ENCODE results near the gene AMOTL2. TPM values are rescaled to one million over a fixed set of nuclear protein-coding genes. Genes with fewer than 3 reads are reported as not detected.

Gene AMOTL2
- total and polyA plus RNA-seq, 2 experiments from 2014 or later: 17.9 to 102 TPM

DNA sequence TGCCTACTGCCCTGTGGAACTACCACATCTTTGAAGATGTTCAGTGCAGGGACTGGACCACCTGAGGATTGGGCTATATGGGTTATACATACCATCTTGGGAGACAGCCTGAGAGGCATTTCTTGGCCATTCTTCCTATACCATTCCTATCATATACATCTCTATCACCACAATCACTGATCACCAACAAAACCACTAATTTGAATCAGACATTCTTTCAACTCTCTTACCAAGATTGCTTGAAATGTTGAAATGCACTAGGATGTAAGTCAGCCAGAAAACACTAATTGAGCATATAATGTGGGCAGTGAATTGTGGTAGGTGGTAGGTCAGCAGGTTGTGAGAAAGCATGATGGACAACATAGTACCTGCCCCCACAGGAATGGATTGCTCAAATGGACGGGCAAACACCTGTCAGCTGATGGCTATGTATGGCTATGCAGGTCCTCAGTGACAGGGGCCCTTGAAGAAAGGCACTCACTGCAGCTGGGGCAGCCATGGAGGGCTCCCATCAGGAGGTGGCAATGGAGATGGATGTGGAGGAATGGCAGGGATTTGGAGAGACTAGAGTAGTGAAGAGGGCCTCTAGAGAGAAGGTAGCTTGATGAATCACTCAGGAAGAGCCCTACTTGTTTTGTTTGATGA lies 49.1 kb downstream of the AMOTL2 start (continued):
- TF ChIP-seq, protein P1, sequence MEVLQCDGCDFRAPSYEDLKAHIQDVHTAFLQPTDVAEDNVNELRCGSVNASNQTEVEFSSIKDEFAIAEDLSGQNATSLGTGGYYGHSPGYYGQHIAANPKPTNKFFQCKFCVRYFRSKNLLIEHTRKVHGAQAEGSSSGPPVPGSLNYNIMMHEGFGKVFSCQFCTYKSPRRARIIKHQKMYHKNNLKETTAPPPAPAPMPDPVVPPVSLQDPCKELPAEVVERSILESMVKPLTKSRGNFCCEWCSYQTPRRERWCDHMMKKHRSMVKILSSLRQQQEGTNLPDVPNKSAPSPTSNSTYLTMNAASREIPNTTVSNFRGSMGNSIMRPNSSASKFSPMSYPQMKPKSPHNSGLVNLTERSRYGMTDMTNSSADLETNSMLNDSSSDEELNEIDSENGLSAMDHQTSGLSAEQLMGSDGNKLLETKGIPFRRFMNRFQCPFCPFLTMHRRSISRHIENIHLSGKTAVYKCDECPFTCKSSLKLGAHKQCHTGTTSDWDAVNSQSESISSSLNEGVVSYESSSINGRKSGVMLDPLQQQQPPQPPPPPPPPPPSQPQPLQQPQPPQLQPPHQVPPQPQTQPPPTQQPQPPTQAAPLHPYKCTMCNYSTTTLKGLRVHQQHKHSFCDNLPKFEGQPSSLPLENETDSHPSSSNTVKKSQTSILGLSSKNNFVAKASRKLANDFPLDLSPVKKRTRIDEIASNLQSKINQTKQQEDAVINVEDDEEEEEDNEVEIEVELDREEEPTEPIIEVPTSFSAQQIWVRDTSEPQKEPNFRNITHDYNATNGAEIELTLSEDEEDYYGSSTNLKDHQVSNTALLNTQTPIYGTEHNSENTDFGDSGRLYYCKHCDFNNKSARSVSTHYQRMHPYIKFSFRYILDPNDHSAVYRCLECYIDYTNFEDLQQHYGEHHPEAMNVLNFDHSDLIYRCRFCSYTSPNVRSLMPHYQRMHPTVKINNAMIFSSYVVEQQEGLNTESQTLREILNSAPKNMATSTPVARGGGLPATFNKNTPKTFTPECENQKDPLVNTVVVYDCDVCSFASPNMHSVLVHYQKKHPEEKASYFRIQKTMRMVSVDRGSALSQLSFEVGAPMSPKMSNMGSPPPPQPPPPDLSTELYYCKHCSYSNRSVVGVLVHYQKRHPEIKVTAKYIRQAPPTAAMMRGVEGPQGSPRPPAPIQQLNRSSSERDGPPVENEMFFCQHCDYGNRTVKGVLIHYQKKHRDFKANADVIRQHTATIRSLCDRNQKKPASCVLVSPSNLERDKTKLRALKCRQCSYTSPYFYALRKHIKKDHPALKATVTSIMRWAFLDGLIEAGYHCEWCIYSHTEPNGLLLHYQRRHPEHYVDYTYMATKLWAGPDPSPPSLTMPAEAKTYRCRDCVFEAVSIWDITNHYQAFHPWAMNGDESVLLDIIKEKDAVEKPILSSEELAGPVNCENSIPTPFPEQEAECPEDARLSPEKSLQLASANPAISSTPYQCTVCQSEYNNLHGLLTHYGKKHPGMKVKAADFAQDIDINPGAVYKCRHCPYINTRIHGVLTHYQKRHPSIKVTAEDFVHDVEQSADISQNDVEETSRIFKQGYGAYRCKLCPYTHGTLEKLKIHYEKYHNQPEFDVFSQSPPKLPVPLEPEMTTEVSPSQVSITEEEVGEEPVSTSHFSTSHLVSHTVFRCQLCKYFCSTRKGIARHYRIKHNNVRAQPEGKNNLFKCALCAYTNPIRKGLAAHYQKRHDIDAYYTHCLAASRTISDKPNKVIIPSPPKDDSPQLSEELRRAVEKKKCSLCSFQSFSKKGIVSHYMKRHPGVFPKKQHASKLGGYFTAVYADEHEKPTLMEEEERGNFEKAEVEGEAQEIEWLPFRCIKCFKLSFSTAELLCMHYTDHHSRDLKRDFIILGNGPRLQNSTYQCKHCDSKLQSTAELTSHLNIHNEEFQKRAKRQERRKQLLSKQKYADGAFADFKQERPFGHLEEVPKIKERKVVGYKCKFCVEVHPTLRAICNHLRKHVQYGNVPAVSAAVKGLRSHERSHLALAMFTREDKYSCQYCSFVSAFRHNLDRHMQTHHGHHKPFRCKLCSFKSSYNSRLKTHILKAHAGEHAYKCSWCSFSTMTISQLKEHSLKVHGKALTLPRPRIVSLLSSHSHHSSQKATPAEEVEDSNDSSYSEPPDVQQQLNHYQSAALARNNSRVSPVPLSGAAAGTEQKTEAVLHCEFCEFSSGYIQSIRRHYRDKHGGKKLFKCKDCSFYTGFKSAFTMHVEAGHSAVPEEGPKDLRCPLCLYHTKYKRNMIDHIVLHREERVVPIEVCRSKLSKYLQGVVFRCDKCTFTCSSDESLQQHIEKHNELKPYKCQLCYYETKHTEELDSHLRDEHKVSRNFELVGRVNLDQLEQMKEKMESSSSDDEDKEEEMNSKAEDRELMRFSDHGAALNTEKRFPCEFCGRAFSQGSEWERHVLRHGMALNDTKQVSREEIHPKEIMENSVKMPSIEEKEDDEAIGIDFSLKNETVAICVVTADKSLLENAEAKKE (CRISPR knock-in tag; IDR thresholded peaks at IDR 0.05): no peak
- no peak for TF ChIP-seq NANOG (IDR thresholded peaks at IDR 0.05; ENCODE audit: borderline replicate concordance)
- TF ChIP-seq ZNF114 (CRISPR knock-in tag; IDR thresholded peaks at IDR 0.05): no peak
- no peak for TF ChIP-seq EZH2 (IDR thresholded peaks at IDR 0.05; ENCODE audit: low read depth, unreplicated experiment)
- TF ChIP-seq ZNF331 (CRISPR knock-in tag; IDR thresholded peaks at IDR 0.05; ENCODE audit: low read depth): no peak
- TF ChIP-seq POLR2AphosphoS5 (IDR thresholded peaks at IDR 0.05; ENCODE audit: low read depth): no peak

DNA sequence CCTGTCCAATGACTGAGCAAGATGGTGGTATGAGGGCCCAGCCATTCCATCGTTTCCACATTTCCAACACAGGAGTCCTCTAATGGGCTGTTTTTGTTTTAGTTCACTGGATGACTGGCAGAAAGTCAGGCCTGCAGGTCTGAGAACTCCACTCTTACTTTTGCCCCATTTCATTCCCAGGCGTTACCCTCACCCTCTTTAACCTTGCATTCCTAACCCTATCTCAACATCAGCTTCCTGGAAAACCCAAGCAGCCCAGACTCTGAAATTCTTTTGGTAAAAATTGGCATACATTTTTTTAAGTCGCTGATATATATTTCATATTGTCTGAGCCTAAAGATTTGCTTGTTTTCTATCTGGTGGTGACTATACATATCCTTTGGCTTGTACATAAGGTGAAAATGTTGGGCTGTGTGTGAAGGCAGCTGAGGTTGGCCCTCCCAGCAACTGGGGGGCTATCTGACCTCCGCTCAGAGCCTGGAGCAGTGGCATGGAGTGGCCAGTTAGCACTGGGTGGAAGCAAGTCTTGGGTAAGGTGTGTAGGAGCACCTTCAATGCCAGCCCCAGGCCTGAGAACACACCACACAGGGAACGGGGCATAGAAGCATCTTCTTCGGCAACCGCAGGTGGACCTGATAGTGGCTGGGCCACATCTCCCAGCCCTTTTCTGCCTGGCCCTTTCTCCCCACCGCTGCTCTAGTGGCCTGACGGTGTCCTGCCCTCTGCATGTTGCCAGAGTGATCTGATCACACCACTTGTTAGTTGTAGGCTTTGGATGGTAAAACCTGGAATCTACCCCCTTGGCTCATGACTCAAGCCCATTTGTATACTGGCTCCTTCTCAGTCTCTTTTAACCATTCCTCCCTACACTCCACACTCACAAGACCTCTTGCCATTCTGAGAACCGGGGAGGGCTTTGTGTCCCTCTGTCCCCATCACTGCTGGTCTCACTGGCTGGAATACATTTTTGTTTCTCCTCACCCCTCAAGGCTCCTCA lies 50.0 kb downstream of the AMOTL2 start:
- Histone ChIP-seq H3K4me3 (no peak overlapping the region), H2AFZ (no peak overlapping the region), H4K20me1 (replicated peaks; ENCODE audit: insufficient read depth) (no peaks in the 10 kb centered on the region), H3K79me2 (replicated peaks; ENCODE audit: insufficient read depth) (no peaks in the 10 kb centered on the region), H3F3A (replicated peaks; ENCODE audit: low read depth) (0 out of 2 replicates have a peak, but pooled peaks cover 3% of the 10 kb centered on the region), H3K9me2 (ENCODE audit: insufficient read depth) (no peaks in the 10 kb centered on the region), H3K36me3 (ENCODE audit: insufficient read depth) (no peaks in the 10 kb centered on the region), H3K27me3 (ENCODE audit: insufficient read depth) (no peaks in the 10 kb centered on the region), H3K4me1 (ENCODE audit: insufficient read depth) (peaks cover 28% of the 10 kb centered on the region), H3K4me2 (no peak overlapping the region), H3K27ac (ENCODE audit: low read depth) (no peak overlapping the region)
- no peaks in the 10 kb centered on the region; the same call in 2 of the 3 replicates for H3K9me3 Mint-ChIP-seq
- no peak overlapping the region for H3K4me3 Mint-ChIP-seq
- H3K27me3 Mint-ChIP-seq (ENCODE audit: insufficient read depth, low read depth, poor library complexity): no peaks in the 10 kb centered on the region
- no peaks in the 10 kb centered on the region; the same call in 2 of the 3 replicates for H3K36me3 Mint-ChIP-seq (ENCODE audit: low read depth)
- no peak for ATAC-seq
- no peak overlapping the region for H3K27ac Mint-ChIP-seq
- no peak for DNase-seq (ENCODE audit: low spot score)
- H3K4me1 Mint-ChIP-seq: peaks cover 32% of the 10 kb centered on the region
- TF ChIP-seq ZNF331 (CRISPR knock-in tag; IDR thresholded peaks at IDR 0.05; ENCODE audit: low read depth) (no peak), EZH2 (IDR thresholded peaks at IDR 0.05; ENCODE audit: low read depth, unreplicated experiment) (no peak), POLR2AphosphoS5 (IDR thresholded peaks at IDR 0.05; ENCODE audit: low read depth) (no peak), JUNB (IDR thresholded peaks at IDR 0.05; ENCODE audit: unreplicated experiment) (no peak), CREB1 (CRISPR knock-in tag; IDR thresholded peaks at IDR 0.05; ENCODE audit: low read depth) (no peak), NANOG (IDR thresholded peaks at IDR 0.05; ENCODE audit: borderline replicate concordance) (no peak), STAT1 (IDR thresholded peaks at IDR 0.05; ENCODE audit: unreplicated experiment) (no peak), ZNF114 (CRISPR knock-in tag; IDR thresholded peaks at IDR 0.05) (no peak), EZH2phosphoT487 (IDR thresholded peaks at IDR 0.05; ENCODE audit: unreplicated experiment) (no peak)
- TF ChIP-seq, protein P2, sequence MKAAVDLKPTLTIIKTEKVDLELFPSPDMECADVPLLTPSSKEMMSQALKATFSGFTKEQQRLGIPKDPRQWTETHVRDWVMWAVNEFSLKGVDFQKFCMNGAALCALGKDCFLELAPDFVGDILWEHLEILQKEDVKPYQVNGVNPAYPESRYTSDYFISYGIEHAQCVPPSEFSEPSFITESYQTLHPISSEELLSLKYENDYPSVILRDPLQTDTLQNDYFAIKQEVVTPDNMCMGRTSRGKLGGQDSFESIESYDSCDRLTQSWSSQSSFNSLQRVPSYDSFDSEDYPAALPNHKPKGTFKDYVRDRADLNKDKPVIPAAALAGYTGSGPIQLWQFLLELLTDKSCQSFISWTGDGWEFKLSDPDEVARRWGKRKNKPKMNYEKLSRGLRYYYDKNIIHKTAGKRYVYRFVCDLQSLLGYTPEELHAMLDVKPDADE (IDR thresholded peaks at IDR 0.05): no peak
- TF ChIP-seq, protein P3, sequence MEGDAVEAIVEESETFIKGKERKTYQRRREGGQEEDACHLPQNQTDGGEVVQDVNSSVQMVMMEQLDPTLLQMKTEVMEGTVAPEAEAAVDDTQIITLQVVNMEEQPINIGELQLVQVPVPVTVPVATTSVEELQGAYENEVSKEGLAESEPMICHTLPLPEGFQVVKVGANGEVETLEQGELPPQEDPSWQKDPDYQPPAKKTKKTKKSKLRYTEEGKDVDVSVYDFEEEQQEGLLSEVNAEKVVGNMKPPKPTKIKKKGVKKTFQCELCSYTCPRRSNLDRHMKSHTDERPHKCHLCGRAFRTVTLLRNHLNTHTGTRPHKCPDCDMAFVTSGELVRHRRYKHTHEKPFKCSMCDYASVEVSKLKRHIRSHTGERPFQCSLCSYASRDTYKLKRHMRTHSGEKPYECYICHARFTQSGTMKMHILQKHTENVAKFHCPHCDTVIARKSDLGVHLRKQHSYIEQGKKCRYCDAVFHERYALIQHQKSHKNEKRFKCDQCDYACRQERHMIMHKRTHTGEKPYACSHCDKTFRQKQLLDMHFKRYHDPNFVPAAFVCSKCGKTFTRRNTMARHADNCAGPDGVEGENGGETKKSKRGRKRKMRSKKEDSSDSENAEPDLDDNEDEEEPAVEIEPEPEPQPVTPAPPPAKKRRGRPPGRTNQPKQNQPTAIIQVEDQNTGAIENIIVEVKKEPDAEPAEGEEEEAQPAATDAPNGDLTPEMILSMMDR (conservative IDR thresholded peaks at IDR 0.05; ENCODE audit: low read depth in 2 of 2): no peak
